NCI-H1092 (cell line): Measurements from ENCODE around the gene ROM1.

ENCODE experiments used
- DNase-seq: peaks from one replicate; lab custom pipeline; 2025; lab: John Stamatoyannopoulos, UW

ROM1 gene

GRCh38 chr11:62588966-62589637 is 24.0 kb upstream of the ROM1 start:
- DNase-seq: no peak

GRCh38 chr11:62591448-62592145 is 21.5 kb upstream of the ROM1 start, which contains the start of gene TUT1:
TSS of gene TUT1 (minus strand) at chr11:62591523. CDS start at chr11:62591485, 38 bp downstream.
- peak; percentile 100 for DNase-seq

- DNase-seq: no peak
These were observed 20.8 kb upstream of the ROM1 start for GRCh38 chr11:62592146-62592815.

- DNase-seq: no peak
These were observed 20.1 kb upstream of the ROM1 start for GRCh38 chr11:62592989-62593421.

GRCh38 chr11:62593434-62594044 is 19.5 kb upstream of the ROM1 start:
- DNase-seq: peak; percentile 37

GRCh38 chr11:62595124-62595523 is 17.9 kb upstream of the ROM1 start:
- DNase-seq: no peak

- peak; percentile 24 for DNase-seq
These were observed 13.9 kb upstream of the ROM1 start for GRCh38 chr11:62599069-62599696.

GRCh38 chr11:62599901-62600300 is 13.2 kb upstream of the ROM1 start:
- no peak for DNase-seq

GRCh38 chr11:62600367-62601121 is 12.5 kb upstream of the ROM1 start:
- DNase-seq: no peak

GRCh38 chr11:62601122-62601371 is 12.0 kb upstream of the ROM1 start:
- DNase-seq: no peak

GRCh38 chr11:62601372-62602140 is 11.5 kb upstream of the ROM1 start, which contains the start of gene MTA2:
TSS of gene MTA2 (minus strand) at chr11:62601865. CDS start at chr11:62601450, 415 bp downstream.
- DNase-seq: peak; percentile 100

- DNase-seq: peak; percentile 73
These were observed 10.7 kb upstream of the ROM1 start for GRCh38 chr11:62602141-62603071.

- DNase-seq: no peak
These were observed 10.0 kb upstream of the ROM1 start for GRCh38 chr11:62603072-62603408.

GRCh38 chr11:62603776-62604299 is 9.2 kb upstream of the ROM1 start:
- no peak for DNase-seq

GRCh38 chr11:62604460-62605120 is 8.5 kb upstream of the ROM1 start:
- DNase-seq: no peak

GRCh38 chr11:62605467-62605866 is 7.6 kb upstream of the ROM1 start:
- no peak for DNase-seq

GRCh38 chr11:62605902-62606301 is 7.2 kb upstream of the ROM1 start:
- DNase-seq: no peak

GRCh38 chr11:62607714-62608113 is 5.3 kb upstream of the ROM1 start:
- no peak for DNase-seq

GRCh38 chr11:62608776-62609175 is 4.3 kb upstream of the ROM1 start:
- DNase-seq: no peak
